NCI-H748 (cell line): ENCODE measurements around the gene PLXNA4.

ENCODE experiments used
- DNase-seq: peaks from one replicate; lab custom pipeline; 2025; ENCODE audit not compliant: unreplicated experiment; lab: John Stamatoyannopoulos, UW

PLXNA4 gene

DNA sequence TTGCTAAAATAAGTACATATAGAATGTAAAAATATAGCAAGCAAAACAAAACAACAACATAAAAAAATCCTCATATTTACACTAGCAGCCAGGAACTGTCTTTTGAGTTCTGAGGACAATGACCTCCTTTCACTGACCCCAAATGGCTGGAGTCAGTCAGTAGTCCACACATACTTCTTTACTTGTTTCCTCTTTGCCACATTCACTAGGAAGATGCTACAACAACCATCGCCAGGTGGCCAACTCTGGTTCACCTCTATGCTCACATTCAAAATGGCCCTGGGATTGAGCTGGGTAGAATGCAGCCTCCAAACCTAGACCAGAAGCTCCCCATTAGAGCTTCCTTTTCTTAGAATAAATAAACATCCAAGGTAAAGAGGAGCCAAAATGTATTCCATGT, 356.2 kb downstream of the PLXNA4 start:
- no peak for DNase-seq

DNA sequence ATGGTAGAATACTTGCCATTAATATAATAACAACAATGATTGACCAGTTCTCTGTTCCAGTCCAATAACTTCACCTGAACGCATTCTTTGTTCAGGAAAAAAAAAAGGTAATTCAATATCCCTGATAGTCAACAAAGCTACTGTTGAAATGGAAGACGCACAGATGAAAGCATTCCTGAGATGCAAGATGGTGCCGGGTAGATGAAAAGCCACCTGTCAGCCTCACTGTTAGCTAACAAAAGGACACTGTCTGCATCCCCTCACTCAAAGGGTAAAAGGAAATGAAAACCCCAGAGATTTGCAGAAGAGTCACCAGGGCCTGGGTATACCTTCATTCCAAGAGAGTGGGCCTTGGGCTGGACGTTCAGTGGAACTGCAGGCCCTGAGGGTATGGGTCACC, 357.4 kb downstream of the PLXNA4 start:
- DNase-seq = peak; percentile 65

DNA sequence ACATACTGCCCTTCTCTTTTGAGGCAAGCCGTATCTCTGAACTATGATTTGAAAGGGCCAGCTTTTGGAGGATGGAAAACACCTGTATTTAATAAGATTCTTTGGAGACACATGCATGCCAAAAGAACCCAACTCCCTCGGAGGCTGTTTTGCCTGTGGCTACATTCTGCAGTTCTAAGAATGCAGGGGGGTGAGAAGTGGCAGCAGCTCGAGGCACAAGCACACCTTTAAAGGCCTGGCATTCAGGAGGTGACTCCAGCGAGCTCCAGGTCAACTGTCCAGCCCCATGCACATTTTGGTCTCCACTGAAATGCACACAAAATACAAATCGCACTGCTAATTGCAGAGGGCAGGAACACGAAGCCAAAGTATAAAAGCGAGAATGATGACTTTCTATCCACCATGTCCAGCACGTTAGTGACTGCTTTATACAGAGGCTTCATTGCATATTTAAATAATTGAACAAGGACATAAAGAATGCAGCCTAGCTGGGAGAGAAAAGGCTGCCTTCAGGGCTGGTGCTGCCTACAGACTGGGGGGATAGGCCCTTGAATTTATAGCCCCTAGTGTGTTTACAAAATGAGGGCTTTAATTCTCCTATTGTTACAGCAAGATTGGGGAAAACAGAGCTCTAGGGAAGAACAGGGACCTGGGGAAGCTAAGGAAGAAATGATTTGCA, 359.3 kb downstream of the PLXNA4 start:
- no peak for DNase-seq

DNA sequence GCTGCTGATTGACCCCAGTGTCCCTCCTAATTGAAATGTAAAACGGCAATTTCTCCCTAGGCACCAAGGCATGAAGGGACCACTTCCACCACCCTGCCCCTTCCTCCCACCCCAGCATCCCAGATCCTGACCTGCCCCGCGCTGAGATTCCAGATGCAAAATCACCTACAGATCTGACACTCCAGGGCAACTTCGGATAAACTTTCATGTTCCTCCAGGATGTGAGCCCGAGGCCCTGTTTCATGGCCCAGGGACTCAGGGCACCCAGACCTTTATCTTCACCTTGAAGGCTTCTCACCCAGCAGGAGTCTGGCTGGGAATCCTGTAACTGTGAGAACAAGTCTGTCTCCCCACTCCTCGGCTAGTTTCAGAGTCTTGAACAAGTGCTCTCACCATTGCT, 361.8 kb downstream of the PLXNA4 start:
- DNase-seq = no peak

DNA sequence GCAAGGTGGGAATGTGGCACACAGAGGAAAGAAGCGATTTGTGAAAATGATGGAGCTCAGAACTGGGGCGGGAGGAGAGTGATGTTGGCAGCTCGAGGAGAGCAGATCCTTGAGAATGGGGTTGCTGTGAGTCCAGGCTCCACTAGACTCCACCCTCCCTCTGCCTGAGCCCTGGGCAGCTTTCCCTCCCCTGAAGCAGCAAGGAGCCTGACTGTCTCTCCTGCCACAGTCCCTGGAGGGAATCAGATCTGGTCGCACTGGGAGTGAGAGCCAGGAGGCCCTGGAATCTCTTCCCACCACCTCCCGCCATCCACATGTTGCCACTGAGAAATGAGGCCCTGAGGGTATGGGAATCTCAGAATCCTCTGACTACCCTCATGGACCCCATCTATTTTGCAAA, 362.7 kb downstream of the PLXNA4 start:
- DNase-seq = no peak

DNA sequence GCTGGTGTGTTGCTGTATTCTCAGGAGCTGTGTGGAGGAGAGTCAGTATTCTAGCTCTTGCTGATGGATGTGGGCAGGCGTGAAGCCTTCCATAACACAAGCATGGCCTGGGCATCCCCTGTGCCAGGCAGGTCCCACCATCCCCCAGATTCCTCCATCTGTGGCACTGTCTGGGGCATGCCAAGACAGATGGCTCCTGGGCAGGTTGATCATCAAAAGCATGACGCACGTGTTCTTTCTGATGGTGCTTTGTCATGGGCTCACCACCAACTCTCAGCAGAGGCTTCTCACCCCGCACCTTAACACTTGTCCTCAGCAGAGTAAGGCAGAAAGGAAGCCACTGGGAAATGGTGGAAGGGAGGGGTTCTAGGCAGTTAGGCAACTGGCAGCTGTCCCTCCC, 364.3 kb downstream of the PLXNA4 start:
- no peak for DNase-seq

DNA sequence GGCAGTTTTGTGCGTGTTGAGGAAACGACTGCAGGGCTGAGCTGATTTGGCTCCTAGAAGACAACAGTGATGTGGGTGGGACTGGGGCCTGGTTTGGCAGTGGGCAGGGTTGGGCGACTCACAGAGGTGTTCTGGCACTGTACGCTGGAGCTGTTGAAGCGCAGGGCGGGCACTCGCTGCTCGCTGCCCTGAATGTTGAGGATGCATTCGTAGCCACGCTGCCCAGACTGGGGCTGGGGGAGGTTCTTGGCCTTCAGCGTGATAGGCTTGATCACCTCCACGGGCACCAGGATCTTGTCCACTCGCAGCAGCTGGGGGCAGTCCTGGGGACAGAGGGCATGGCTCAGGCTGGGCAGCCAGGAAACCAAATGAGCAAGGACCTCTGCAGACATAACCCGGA, 365.4 kb downstream of the PLXNA4 start:
- no peak for DNase-seq

DNA sequence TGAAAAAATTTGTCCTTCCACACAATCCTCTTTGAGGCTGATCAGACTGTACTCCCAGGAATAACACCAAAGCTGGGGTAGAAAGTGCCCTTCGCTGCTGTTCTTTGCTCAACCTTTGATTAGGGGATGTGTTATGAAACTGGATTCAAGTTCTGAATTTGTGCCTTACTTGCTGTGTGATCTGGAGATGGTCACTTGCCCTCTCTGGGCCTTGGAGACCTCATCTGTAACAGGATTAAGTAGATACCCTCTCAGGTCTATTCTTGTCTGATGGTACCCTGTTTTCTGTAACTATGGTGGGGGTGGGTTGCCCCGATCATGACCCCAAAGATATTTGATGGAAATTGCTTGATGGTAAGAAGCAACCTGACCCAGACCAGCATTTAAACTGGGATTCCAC, 368.5 kb downstream of the PLXNA4 start:
- no peak for DNase-seq

DNA sequence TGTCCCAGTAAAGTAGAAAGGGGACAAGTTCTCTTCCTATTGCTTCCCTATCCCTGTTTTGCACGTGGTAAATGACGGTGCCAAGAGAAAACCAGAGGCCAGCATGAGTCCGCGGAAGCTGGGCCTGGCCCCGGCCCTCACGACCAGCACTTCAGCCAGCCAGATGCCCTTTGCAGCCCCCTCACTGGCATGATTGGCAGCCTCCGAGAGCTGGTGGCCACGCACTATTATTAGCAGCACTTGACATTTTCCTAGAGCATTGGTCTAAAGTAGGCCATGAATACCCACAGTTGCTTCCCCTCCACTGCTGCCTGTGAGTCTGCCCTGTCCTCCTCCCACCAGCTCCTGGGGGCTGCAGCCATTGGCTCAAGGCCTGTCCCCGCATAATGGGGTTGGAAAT, 369.1 kb downstream of the PLXNA4 start:
- DNase-seq = no peak

DNA sequence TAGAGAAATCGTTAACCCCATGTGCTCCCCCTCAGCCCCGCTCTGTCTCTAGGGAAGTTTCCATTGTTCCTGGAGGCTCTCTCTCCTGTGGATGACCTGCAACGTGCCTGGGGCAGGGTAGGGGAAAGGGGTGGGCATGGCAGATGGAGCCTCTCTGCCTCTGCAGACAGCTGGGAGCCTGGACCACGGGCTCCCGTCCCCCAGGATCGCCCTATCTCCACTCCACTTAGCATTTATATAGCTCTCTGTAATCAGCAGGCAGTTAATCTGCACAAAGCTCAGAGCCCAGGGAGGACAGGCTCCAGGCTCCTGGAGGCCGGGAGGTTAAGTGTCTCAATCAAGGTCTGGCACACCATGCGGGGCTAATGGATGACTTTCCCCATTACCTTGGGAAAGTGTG, 369.7 kb downstream of the PLXNA4 start:
- no peak for DNase-seq

DNA sequence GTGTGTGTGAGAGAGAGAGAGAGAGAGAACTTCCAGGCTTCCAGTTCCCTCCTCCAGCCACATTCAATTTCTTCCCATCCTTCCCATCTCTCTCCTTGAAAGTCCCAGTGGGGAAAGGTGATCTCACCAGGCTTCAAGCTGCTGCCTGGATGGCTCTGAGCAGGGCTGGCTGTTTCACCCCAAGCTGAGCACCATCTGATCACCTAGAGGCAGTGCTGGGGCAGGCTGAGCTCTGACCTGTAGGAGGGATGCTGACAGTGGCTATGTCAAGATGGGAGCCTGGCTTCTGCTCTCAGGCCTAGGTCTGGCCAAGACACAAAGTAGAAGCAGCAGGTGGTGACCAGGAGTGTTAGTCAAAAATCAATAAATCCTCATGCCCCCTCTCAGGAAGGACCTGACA, 370.8 kb downstream of the PLXNA4 start:
- DNase-seq = no peak

DNA sequence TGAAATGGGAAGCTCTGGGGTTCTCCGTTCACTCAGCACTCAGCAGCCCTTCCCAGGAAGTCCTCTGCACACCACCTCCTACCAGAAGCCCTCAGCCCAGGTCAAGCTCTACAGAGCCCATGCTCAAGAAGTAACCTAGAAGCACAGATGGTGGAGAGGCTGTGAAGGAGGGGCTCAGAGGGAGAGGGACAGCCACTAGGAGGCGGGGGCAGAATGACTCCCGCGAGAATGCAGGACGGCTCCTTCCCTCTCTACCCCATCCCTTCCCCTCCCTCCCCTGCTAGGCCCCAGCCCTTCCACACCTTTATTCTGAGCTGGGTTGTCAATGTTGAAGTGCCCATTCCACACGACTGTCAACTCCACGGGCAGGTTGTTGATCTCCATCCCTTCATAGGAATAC, 373.2 kb downstream of the PLXNA4 start:
- DNase-seq = no peak

DNA sequence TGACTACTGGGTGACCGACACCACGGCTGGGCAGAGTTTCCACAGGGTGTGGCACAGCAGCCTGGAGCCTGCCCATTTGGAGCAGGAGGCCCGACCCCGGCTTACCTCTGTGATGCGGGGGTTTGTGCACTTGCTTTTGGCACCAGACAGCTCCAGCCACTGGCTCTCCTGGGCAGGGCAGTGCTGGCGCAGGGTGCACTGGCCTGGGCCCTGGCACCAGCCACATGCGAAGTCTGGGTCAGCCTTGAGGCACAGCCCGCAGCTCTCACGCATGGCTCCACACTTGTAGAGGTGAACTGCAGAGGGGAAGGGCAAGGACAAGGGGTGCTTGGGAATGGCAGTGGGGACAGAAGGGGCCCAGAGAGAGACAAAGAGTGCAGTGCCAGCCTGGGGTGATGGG, 373.7 kb downstream of the PLXNA4 start:
- DNase-seq = no peak

DNA sequence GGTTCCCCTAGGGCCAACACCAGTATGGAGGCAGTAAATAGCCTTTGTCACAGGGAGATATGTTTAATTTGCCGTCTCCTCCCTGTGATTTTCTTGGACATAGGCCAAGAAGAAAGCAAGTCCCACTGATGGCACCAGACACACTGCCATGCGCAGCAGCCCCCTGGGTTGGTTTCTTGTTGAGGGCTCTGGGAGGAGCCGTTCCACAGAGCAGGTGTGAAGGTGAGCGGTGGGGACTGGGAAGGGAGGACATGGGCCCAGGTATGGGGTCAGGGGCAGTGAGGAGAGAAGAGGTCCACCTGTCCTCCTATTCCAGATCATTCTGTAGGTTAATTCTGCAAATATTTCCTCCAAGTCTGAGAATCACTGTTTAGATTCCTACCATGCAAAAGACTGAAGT, 376.1 kb downstream of the PLXNA4 start:
- peak; percentile 21 for DNase-seq

DNA sequence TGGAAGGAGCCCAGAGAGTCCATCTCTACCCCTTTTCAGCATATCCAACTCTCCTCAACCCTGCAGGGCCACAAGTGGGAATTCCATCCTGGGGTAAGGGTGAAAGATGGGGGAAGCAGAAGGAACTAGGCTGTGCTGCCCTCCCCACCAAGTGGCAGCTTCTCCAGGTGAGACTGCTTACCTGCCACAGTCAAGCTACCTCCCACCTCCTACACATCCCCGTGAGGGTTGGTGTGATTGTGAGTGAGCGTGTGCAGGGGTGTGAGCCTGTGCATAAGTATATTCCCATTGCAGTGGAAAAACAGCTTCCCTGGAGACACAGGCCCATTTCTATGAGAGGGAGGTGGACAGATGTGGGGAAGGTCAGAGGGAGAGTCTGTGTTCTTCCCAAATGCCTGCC, 376.6 kb downstream of the PLXNA4 start:
- no peak for DNase-seq

DNA sequence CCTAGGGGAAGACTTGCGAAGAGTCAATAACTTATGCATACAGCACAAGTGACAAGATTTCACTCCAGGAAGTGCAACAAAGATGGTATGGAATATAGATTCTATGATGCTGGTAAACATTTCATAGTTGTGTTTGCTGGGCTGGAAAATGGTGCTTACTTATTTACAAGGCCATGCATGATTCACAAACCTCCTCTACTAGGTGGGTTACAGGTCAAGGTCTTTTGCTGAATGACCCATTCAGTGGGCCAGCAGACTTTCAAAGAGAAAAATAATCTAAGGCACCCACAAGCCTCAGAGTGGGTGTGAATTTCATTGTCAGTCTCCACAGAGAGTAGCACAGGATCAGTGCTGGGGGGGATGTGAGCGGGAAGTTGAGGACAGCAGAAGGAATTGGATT, 378.5 kb downstream of the PLXNA4 start:
- DNase-seq = no peak

DNA sequence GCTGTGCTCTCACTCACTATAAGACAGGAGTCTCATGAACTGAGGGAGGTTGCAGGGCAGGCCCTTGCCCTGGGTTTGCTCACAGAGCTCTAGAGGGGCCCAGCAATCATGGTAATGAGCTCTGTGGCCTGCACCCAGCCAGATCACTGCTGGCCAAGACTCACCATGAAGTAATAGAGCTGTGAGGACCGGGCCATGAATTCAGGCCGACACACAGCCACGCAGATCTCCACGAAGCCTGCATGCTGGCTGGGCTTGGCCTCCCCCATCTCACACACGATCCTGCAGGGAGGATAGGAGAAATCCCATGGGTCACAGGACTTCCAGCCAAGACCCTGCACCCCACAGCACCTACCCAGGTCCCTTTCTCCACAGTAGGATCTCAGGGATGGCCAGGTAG, 382.4 kb downstream of the PLXNA4 start:
- no peak for DNase-seq

DNA sequence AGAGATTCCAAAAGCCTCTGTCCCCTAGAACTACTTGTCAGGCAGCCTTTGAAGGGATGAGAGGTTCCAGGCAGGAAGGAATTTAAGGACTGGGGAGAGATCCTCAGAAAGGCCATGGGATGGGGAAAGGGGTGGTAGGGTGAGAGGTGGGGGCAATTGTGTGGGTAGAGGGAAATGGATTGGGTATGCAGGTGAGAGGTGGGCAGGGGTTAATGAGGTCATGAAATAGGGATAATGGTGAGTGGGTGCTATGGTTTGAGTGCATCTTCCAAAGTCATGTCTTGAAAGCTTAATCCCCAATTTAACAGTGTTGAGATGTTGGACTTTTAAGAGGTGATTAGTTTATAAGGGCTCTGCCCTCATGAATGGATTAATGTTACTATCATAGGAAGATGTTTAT, 383.5 kb downstream of the PLXNA4 start:
- DNase-seq = no peak

DNA sequence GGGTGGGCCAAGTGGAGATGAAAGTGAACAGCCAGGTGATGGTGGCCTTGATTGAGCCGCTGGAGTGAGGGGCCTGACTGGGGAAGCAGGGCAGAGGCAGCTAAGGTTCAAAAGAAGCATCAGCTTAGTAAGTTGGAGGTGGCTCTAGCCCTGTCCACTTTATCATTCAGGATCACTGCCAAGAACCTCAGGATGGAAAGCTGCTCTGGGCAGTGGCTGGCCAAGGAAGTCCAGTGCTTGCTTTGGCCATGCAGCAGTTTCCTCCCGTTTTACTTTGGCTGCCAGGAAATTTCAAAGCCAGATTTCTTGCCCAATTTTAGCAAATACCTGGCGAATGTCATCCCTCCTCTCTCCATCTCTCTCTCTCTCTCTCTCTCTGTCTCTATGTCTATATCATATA, 384.9 kb downstream of the PLXNA4 start:
- no peak for DNase-seq

DNA sequence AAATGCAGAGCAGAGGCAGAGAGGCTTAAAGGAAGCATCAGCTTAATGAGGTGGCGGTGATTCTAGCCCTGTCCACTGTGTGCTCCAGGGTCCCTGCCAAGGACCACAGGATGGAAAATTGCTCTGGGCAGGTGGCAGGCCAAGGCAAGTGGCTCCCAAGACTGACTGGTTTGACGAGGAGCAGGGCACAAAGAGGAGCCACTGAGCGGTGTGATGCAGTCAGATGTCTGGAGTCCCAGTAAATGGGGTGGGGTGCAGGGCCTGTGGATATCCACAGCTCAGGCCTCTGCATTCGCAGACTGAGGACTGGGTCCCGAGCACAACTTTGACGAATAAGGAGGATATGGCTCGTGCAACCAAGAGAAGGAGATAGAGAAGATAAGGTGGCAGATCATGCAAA, 385.6 kb downstream of the PLXNA4 start:
- no peak for DNase-seq

DNA sequence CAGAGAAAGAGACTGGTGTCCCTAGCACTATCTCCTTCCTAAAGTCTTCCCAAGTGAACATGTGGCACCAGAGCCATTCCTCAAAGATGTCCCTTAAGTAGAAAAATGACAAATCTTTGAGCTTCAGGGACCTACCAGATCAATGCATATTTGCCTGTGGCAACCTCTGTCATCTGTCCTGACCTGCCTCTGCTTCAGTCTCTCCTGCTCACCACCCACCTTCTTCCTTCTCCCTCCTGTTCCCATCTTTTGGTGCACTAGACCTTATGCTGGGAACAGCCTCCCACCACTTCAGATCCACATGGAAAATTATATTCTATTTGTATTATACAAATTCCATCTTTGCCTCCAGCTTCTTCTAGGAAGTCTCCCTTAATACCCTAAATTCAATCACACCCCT, 386.4 kb downstream of the PLXNA4 start:
- DNase-seq = no peak

DNA sequence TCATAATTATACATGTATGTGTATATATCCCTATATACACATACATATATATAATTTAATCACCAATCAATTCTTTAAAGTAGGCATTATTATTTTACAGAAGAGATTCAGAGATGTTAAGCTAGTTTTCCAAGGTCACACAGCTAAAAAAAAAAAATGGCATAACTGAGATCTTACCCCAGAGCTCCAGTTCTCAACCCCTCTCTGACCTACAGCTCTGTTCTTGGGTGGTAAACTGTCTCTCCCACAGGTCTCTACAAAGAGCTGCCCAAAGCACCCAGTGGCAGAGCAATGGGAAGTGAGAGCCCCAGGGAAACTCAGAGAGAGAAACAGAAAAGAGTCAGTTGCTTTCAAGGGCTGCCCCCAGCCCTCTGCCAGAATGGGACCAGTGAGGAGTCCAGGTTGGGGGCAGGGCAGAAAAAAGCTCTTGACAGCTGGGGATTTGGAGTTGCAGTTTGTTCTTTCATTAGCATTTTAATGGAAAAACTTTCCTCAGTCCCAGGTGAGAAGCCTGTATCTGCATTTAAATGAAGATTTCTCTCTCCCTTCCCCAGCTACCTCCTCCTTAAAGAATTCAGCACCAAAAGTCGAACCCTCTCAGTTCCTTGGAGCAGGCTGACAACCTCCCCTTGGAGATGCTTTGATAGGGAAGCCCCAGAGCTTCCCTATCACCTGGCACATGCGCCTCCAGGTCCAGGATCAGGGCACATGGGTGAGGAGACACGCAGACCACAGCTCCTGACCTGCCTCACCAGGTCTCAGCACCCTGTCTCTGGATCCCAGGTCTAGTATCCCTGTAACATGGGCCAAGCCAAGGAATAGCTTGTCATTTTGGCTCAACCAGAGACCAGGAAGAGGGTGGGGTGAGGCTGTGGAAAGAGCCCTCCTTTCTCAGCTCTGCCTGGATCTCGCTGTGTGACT, 388.1 kb downstream of the PLXNA4 start:
- DNase-seq = no peak

DNA sequence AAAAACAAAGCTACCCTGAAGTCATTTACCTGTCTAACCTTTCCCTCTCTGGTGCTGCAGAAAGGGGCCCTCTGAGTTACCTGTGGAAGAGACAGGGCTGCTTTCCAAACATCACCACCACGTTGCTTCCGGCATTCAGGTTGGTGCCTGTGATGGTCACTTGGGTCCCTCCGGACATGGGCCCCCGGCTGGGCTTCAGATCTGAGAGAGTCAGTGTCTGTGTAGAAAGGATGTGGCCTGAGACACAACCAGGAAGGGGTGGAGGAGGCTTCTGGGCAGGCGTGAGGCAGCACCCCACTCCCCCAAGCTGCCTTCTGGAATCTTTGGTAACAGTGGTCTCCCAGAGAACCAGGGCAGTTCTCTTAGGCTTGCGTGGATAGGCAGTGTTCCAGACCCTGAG, 388.9 kb downstream of the PLXNA4 start:
- no peak for DNase-seq
